Stimulated activated CD8-positive, alpha-beta memory T cell treated with anti-CD3 and anti-CD28 coated beads, Interleukin-15, amount 100 ng/mL, for 1 hour (primary cell): Measurements from ENCODE around the gene RHBDF2.
"Not testable (repeated sequence)": the region's sequence is repeated elsewhere in the genome, so short reads cannot be mapped to it uniquely, and the experiment has no call there.

Experiments
- DNase-seq: peaks from one replicate; pipeline ENCODE4 v3.0.0-alpha.2; 2020; ENCODE audit warnings: low read depth

The RHBDF2 gene

GRCh38 chr17:76524598-76525512 is 23.6 kb upstream of the RHBDF2 start:
- DNase-seq = no peak

DNA sequence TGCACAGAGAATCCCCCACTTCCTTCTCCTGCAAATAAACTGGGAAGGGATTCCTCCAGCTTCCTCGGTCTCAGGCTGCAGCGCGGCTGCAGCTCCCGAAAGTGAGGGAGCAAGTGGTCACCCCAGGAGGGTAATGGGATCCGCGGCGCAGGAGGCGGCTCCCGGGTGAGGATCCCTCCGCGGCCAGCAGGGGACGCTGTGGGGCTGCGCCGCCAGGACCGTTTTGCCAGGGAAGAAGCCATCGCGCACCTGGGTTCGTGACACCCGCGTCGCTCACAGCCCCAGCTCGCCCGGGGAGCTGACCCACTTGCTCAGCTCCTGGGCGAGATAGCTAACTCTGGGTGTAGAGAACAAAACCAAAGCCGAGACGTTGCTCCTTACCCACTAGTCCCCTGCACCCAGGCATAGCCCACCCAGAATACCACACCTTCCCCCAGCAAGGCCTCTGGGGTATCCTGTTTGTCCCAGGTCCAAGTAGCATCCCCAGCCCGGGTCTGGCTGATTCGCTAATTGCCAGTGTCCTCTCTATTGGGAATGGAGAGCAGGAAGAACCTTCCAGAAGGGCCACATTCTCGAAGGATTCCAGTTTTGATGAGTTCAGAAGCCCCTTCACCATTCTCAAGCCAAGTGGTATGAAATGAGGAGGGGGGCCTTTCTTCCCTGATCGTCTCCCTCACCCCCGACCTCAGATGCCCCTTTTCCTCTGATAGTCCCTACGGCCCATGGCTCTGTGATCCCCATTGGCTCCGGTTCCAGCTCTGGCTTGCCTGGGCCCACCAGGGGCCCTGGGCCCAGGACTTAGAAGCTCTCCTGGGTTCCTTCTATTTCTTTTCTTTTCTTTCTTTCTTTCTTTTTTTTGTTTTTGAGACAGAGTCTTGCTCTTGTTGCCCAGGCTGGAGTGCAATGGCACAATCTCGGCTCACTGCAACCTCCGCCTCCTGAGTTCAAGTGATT is 22.1 kb upstream of the RHBDF2 start:
- DNase-seq = peak; percentile 64

DNA sequence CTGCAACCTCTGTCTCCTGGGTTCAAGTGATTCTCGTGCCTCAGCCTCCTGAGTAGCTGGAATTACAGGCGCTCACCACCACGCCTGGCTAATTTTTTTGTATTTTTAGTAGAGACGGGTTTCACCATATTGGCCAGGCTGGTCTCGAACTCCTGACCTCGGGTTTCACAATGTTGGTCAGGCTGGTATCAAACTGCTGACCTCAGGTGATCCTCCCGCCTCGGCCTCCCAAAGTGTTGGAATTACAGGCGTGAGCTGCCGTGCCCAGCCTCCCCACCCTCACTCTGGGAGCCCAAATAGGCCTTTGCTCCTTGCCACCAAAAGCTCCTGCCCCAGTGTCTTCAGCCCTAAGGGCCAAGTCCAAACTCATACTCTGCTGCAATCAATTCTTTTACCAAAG is 20.5 kb upstream of the RHBDF2 start:
- DNase-seq = not testable (repeated sequence)

DNA sequence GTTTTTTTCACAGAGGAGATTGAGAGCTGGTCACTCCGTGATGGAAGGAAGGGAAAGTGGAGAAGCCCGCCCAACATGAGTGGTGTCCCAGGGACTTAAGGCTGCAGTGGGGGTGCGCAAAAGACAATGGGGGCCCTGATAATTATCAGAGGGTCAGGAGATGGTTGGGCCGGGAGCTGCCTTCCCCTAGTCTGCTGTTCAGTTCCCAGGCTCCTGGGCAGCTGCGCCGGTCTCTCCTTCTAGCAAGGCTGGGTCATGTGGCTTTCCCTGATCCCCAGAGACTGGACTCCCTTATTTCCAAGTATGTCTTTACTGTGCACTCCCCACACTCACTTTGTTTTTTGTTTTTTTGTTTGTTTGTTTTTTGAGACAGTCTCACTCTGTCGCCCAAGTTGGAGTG is 20.0 kb upstream of the RHBDF2 start:
- no peak for DNase-seq

DNA sequence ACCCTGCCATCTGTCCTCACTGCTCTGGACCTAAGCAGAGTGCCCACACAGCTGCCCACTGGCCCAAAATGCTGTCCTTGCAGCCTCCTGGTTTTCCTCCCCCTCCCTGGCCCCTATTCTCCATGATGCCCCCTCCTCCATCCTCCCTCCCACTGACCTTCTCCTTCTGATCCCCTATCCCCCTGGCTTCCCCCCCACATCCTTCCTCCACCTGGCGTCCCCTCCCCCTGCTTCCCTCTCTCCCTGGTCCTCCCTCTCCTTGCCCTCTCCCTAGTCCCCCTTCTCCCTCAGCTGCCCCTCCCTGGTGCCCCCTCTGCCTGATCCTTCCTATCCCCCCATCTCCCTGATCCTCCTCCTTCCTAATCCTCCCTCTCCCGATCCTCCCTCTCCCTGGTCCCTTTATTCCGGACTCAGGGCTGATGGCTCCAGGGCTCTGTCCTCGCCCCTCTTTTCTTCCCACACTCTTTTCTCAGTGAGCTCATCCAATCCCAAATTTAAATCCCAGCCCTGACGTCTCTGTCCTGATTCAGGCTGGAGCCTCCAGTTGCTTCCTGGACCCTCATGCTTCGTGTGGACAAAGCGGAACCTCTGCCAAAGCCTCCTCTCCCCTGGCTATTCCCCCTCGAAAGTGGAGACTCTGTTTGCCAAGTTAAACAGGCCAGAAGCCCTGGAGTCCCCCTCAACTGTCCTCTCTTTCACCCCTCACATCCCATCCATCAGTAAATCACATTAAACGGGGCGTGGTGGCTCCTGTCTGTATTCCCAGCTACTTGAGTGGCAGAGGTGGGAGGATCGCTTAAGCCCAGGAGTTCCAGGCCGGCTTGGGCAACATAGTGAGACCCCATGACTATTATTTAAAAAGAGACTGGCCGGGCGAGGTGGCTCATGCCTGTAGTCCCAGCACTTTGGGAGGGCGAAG is 18.1 kb upstream of the RHBDF2 start:
- DNase-seq = no peak

DNA sequence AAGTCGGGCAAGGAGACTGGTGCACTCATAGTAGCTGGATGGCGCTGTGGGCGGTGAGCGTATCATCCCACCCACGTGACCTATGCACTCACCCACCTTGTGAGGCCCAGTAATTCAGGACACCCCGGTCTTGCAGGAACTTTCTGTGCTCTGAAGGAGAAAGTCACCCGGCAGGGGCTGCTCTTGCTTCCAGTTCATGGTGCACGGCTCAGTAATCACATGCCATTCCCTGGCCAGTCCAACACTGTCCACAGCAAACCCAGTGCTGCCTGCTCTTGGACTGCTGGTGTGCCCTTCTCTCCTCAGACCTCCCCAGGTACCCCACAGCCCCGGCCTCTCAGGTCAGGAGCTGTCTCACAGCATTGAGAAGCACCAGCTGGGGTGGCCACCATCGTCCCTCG is 16.4 kb upstream of the RHBDF2 start:
- DNase-seq = no peak

- DNase-seq = peak; percentile 54
Measured at GRCh38 chr17:76515274-76515949, 14.2 kb upstream of the RHBDF2 start.

DNA sequence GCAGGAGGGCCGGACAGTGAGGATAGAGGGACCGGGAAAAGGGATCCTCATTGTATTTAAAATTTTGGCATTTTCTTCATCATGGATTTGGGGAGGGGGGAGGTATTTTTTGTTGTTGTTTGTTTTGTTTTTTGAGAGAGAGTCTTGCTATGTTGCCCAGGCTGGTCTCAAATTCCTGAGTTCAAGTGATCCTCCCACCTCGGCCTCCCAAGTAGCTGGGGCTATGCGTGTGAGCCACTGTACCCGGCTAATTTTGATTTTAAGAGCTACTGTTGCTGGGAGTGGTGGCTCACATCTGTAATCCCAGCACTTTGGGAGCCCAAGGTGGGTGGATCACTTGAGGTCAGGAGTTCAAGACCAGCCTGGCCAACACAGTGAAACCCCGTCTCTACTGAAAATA is 13.1 kb upstream of the RHBDF2 start:
- DNase-seq = not testable (repeated sequence)

GRCh38 chr17:76513306-76513692 is 12.1 kb upstream of the RHBDF2 start:
- no peak for DNase-seq

- DNase-seq = no peak
Measured at GRCh38 chr17:76512366-76513305, 11.4 kb upstream of the RHBDF2 start.

GRCh38 chr17:76511668-76512365 is 10.6 kb upstream of the RHBDF2 start:
- no peak for DNase-seq

- no peak for DNase-seq
Measured at GRCh38 chr17:76510831-76511244, 9.6 kb upstream of the RHBDF2 start.

GRCh38 chr17:76508472-76509063 is 7.3 kb upstream of the RHBDF2 start:
- DNase-seq = not testable (repeated sequence)

DNA sequence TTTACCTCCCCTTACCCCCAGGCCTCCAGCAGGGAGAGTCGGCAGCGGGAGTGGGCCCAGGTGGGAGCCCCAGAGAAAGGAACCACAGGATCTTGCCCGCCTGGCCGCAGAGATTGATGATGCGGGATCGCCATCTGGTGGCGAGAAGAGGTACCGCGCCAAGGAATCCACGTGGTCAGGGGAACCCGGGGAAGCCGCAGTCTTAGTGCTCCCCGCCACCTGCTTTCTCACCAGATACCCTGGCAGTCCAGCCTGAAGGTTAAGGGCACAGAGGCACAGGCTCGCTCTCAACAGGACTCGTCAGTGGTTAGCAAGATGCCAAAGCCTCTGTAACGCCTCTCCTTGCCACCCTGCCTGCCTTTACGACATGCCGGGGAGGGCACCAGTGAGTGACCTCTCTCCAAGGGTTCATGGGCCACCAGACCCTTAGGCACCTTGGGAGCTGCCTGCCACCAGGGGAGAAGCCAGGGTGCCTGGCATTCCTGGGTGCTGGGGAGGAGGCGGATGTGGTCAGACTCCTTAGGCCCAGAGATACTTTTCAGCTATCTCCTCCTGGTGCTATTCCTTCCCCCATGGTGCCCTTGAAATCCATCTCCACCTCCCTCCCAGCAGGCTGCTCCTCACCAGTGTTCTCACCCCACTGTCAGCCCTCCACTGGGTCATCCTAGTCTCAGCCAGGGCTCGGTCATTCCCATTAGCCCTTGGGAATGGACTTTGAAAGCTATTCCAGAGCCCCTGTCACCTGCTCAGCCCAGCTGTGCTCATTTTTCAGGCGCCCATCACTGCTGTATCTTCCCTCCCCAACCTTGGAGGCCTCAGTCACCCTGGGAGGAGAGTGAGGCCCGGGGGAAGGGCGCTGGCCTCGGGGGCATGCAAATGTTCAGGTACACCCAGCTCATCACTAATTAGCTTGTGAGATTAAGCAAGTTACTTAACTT is 5.5 kb upstream of the RHBDF2 start:
- peak; percentile 84 for DNase-seq

DNA sequence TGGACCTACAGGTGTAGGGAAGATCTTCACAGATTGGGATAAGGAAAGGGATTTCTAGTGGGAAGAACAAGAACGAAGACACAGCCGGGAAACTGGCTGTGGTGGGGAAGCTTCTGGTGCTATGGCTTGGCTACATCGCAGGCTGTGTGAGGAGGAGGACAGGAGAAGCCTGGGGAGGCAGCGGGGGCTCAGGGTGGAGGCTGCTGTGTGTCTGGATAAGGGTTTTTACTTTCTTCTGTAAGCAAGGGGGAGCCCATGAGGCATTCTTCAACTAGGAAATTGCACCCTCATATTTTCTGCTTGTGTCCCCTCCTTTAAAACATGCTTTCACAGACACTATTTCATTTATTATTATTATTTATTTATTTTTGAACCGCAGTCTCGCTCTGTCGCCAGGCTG is 2.9 kb upstream of the RHBDF2 start:
- no peak for DNase-seq

- no peak for DNase-seq
Measured at GRCh38 chr17:76502341-76503211, 1.4 kb upstream of the RHBDF2 start.

DNA sequence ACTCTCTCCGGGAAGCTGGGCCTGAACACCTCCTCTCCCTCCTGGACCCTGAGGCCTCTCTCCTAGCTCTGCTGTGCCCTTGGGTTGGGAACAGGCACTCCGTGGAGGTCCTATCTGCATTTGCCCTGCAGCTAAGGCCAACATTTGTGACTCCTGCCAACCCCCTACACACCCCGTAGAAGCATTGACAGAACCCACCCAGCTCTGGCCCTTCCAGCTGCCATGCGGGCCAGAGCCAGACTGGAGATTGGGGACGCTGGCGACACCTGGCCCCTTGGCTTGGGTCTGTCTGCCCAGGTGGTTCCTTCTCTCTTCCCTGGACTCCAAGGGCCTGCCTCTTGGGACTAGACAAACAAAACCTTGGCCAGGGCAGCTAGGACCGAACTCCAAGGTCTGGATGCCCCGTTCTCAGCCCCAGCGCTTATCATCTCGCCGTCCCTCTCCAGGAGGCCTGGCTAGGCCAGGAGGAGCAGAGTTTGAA is 644 bp upstream of the RHBDF2 start:
- no peak for DNase-seq
